ENCODE measurements around the gene CYFIP1.
A peak's percentile ranks its signal among the peaks of the same experiment; 100 is the strongest.
"Not testable (repeated sequence)": the region's sequence is repeated elsewhere in the genome, so short reads cannot be mapped to it uniquely, and the experiment has no call there.

CYFIP1 gene

GRCh38 chr15:23002920-23003319, 22.8 kb upstream of the CYFIP1 start:
- DNase-seq (ENCODE audit: extremely low read depth, low read depth) = no peak
- no peak overlapping the region for H3K4me3 ChIP-seq (replicated peaks; ENCODE audit: low read depth, low read length)
- TF ChIP-seq, protein P1, sequence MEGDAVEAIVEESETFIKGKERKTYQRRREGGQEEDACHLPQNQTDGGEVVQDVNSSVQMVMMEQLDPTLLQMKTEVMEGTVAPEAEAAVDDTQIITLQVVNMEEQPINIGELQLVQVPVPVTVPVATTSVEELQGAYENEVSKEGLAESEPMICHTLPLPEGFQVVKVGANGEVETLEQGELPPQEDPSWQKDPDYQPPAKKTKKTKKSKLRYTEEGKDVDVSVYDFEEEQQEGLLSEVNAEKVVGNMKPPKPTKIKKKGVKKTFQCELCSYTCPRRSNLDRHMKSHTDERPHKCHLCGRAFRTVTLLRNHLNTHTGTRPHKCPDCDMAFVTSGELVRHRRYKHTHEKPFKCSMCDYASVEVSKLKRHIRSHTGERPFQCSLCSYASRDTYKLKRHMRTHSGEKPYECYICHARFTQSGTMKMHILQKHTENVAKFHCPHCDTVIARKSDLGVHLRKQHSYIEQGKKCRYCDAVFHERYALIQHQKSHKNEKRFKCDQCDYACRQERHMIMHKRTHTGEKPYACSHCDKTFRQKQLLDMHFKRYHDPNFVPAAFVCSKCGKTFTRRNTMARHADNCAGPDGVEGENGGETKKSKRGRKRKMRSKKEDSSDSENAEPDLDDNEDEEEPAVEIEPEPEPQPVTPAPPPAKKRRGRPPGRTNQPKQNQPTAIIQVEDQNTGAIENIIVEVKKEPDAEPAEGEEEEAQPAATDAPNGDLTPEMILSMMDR (IDR thresholded peaks at IDR 0.05; ENCODE audit: low read depth, low read length, missing control alignments) = no peak

GRCh38 chr15:22995795-22996194, 15.6 kb upstream of the CYFIP1 start:
- TF ChIP-seq, protein P1 (IDR thresholded peaks at IDR 0.05; ENCODE audit: low read depth, low read length, missing control alignments) = no peak
- H3K4me3 ChIP-seq (replicated peaks; ENCODE audit: low read depth, low read length) = no peak overlapping the region

GRCh38 chr15:22992024-22992326, 11.8 kb upstream of the CYFIP1 start:
- TF ChIP-seq, protein P1 (IDR thresholded peaks at IDR 0.05; ENCODE audit: low read depth, low read length, missing control alignments) = no peak
- no peak overlapping the region for H3K4me3 ChIP-seq (replicated peaks; ENCODE audit: low read depth, low read length)
- DNase-seq (ENCODE audit: extremely low read depth, low read depth) = no peak

More at GRCh38 chr15:22995795-22996194, 15.6 kb upstream of the CYFIP1 start:
- DNase-seq (ENCODE audit: extremely low read depth, low read depth) = no peak

DNA sequence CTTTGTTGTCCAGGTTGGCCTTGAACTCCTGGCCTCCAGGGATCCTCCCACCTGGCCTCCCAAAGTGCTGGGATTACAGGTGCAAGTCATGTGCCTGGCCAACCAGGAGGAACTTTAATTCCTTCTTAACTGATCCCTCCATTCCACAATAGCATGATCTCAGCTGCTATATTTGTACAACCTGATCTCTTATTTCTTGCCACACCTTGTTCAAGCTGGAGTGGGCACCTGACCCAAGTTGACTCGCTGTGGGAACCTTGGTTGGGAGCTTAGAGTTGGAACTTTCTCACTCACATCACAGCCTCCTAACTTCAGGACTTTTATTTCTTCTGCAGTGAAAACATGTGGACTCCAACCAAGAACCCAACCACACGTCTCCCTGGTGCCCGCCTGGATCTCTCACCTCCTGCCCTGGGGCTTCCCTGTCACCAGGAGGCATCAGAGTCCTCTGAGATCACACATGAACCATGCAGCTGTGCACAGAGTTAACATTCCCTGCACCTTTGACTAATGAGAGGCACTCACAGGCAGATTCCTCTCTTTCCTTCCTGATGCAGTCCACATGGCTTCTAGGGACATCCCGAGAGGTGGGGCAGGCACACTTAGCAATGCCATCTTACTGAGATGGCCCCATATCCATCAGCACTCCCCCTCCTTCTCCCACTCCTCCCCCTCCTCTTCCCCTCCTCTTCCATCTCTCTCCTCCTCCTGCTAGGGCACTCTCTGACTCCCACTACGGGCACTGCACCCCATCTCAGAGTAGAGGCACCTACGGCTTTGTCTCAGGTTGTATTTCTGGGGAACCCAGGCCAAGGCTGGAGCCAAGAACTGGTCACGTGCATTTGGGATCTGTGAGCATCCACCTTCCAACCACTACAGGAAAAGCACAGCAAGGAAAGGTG, 9.7 kb upstream of the CYFIP1 start:
- DNase-seq (ENCODE audit: extremely low read depth, low read depth) = no peak
- H3K4me3 ChIP-seq (replicated peaks; ENCODE audit: low read depth, low read length) = no peak overlapping the region
- TF ChIP-seq, protein P1 (IDR thresholded peaks at IDR 0.05; ENCODE audit: low read depth, low read length, missing control alignments) = no peak

DNA sequence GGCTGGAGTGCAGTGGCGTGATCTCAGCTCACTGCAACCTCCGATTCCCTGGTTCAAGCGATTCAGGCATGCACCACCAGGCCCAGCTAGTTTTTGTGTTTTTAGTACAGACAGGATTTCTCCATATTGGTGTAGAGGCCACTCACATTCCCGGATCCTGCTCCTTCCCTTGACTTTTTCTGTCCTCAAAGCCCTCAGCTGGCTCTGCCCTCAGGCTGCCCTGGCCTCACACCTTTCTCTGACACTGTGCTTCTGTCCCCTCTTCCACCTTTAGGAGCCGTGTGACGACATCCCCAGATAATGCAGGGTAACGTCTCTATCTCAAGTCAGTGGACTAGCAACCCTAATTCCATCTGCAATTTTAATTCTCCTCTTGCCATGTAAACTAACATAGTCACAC, 8.6 kb upstream of the CYFIP1 start:
- TF ChIP-seq, protein P1 (IDR thresholded peaks at IDR 0.05; ENCODE audit: low read depth, low read length, missing control alignments) = no peak
- no peak overlapping the region for H3K4me3 ChIP-seq (replicated peaks; ENCODE audit: low read depth, low read length)
- no peak for DNase-seq (ENCODE audit: extremely low read depth, low read depth)

DNA sequence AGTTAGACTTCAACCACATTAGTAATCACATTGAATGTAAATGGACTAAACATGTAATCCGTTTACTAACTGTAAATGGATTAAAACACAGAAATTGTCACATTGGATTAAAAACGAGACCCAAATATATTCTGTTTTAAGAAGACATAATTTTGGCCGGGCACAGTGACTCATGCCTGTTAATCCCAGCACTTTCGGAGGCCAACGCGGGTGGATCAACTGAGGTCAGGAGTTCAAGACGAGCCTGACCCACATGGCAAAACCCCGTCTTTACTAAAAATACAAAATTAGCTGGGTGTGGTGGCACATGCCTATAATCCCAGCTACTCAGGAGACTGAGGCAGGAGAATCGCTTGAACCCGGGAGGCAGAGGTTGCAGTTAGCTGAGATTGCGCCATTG, 1.8 kb upstream of the CYFIP1 start:
- not testable (repeated sequence) for H3K4me3 ChIP-seq (replicated peaks; ENCODE audit: low read depth, low read length); DNase-seq (ENCODE audit: extremely low read depth, low read depth)

DNA sequence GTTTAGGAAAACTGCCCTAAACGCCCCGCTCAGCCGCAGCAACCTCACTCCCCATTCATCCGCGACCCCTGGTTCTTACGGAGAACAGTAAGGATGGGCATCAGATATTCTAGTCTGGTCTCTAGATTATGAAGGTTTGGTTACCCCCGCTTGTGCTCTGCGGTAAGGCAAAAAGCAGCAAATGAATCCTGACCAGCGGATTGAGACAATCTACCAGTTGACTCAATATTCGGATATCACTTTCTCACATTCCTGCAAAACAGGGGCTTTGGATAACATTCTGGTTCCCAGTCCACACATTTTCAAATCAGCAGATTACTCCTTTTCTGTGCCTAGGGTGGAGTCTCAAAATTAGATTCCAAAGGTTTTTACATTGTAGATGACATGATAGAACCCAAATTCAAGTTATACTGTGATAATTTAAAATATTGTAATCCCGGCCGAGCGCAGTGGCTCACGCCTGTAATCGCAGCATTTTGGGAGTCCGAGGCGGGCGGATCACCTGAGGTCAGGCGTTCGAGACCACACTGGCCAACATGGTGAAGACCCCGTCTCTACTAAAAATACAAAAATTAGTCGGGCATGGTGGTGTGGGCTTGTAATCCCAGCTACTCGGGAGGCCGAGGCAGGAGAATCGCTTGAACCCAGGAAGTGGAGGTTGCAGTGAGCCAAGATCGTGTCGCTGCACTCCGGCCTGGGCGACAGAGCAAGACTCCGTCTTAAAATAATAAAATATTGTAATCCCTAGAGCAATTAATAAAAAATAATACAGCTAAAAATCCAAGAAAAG, 1.1 kb upstream of the CYFIP1 start:
- peak overlapping the region; percentile 98 for H3K4me3 ChIP-seq (replicated peaks; ENCODE audit: low read depth, low read length)
- TF ChIP-seq, protein P1 (IDR thresholded peaks at IDR 0.05; ENCODE audit: low read depth, low read length, missing control alignments) = no peak

More for the DNA sequence above, 1.1 kb upstream of the CYFIP1 start:
- no peak for DNase-seq (ENCODE audit: extremely low read depth, low read depth)
